Measurements from ENCODE around the gene TBL3. TPM values are rescaled to one million over a fixed set of nuclear protein-coding genes. Genes with fewer than 3 reads are reported as not detected.

Gene TBL3
- total RNA-seq, 6 experiments from 2014 or later: 15.8 to 42.4 (median 18.1) TPM

DNA sequence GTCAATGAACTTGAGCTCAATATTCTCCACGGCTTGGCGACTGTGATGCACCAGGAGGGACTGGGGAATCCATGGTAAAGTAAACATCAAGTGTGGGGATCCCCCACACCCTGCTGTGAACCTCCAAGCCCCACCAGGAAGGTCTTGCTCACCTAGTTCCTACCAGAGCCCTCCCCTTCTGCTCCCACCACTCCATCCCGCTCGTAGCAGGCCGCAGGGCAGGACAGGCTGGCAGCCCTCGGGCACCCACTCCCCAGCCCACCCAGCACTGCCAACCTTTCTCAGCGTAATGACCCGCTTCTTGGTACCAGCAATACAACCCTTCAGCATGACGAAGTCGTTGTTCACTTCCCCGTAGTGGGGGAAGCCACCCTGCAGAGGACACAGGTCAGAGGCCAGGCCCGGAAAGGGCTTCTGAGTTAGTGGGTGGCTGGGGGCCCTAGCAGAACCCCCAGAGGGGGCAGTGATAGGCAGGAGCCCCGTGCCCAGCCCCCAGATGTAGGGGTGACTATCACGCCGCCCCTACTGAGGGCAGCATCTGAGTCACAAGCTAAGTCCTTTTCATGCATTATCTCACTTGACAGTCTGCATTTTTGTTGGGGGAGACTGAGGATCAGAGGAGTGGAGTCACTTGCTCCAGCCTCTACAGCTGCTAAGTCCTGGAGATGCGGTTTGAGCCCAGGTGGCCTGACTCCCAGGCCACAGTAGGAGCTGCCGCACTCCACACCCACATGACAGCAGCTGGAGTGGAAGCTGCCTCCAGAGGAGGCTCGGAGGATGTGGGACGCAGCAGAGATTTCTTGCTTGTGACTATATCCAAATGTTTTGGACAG is 26.1 kb upstream of the TBL3 start:
- intact Hi-C loops (cut with DNase I): no loop called here
- no peaks in the 10 kb centered on the region for H3K9me3 ChIP-seq
- peaks cover 0 to under 1% (median 0%) of the 10 kb centered on the region in 4 donors for H3K36me3 ChIP-seq
- peak in 1 of 3 donors; percentile 50 for DNase-seq
- TF ChIP-seq, protein P1, sequence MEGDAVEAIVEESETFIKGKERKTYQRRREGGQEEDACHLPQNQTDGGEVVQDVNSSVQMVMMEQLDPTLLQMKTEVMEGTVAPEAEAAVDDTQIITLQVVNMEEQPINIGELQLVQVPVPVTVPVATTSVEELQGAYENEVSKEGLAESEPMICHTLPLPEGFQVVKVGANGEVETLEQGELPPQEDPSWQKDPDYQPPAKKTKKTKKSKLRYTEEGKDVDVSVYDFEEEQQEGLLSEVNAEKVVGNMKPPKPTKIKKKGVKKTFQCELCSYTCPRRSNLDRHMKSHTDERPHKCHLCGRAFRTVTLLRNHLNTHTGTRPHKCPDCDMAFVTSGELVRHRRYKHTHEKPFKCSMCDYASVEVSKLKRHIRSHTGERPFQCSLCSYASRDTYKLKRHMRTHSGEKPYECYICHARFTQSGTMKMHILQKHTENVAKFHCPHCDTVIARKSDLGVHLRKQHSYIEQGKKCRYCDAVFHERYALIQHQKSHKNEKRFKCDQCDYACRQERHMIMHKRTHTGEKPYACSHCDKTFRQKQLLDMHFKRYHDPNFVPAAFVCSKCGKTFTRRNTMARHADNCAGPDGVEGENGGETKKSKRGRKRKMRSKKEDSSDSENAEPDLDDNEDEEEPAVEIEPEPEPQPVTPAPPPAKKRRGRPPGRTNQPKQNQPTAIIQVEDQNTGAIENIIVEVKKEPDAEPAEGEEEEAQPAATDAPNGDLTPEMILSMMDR (IDR thresholded peaks at IDR 0.05): no peak
- TF ChIP-seq POLR2A (IDR thresholded peaks at IDR 0.05): no peak
- H3K4me1 ChIP-seq: peaks cover 0 to 16% (median under 1%) of the 10 kb centered on the region in 4 donors
- H3K4me3 ChIP-seq: no peak overlapping the region
- H3K27me3 ChIP-seq: no peaks in the 10 kb centered on the region
- 89% methylated on average over 9 of the region's 19 CpGs for WGBS (ENCODE audit: insufficient coverage, low coverage, low lambda C conversion rate, missing lambda C conversion rate)
- no peak overlapping the region for H3K27ac ChIP-seq
- no peak for ATAC-seq

DNA sequence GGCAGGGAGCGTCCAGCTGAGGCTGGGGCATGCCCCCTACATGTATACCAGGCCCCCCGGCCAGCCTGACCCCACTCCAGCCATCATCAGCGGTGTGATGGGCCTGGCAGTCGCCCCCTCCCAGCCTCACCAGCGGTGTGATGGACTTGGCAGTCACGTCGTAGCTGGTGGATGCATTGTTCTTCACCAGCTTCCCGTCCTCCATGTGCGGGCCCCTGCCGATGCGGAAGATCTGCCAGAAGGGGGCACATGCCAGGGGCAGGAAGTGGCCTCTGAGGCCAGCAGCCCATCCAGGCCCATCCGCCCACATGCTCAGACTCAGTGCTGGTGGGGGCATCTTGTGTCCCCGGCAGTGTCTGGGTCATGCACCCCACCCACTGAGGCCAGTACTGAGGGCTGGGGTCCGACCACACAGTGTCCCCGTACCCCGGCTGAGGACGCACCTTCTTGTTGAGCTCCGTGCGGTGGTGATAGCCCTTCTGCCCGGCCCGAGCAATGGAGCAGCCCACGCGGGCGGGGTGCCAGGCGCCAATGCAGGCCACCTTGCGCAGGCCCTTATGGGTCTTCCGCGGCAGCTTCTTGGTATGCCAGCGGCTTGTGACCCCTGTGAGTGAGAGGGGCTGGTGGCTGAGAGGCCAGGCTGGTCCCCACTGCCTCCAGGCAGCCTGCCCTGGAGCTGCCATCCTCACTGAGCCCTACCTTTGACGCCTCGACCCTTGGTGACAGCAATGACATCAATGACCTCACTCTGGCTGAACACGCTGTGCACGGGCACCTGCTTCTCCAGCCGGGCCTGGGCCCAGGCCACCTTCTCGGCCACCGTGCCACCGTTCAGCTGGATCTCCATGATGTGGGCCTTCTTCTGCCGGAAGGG is 25.1 kb upstream of the TBL3 start:
- ATAC-seq (no peak), DNase-seq (peak in 1 of 3 donors; percentile 50)
- no peak overlapping the region for H3K4me3 ChIP-seq
- intact Hi-C loops (cut with DNase I): no loop called here
- WGBS (ENCODE audit: insufficient coverage, low coverage, low lambda C conversion rate, missing lambda C conversion rate): 100% methylated on average over 1 of the region's 38 CpGs
- TF ChIP-seq, protein P1 (IDR thresholded peaks at IDR 0.05): no peak
- TF ChIP-seq POLR2A (IDR thresholded peaks at IDR 0.05): no peak
- H3K27ac ChIP-seq: no peak overlapping the region
- peaks cover 0 to 8% (median 0%) of the 10 kb centered on the region in 4 donors for H3K4me1 ChIP-seq
- H3K9me3 ChIP-seq: no peaks in the 10 kb centered on the region
- no peaks in the 10 kb centered on the region for H3K36me3 ChIP-seq
- no peaks in the 10 kb centered on the region for H3K27me3 ChIP-seq

DNA sequence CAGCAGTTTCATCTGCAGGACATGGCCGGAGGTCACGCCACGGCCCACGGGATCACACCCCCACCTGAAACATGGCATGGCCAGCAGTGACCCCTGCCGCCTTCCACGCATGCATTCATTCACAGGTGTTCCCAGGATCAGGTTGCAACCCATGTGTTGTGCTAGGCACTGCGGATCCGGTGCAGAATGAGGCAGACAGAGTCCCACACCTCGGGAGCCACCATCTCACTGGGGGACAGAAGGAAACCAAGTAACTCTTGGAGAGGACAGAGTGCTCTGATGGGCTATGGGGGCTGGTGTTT is 24.5 kb upstream of the TBL3 start:
- Histone ChIP-seq H3K9me3 (no peaks in the 10 kb centered on the region), H3K27ac (no peak overlapping the region), H3K27me3 (no peaks in the 10 kb centered on the region), H3K36me3 (no peaks in the 10 kb centered on the region), H3K4me1 (peaks cover 0 to 6% (median 0%) of the 10 kb centered on the region in 4 donors), H3K4me3 (no peak overlapping the region)
- ATAC-seq (no peak), DNase-seq (no peak)
- TF ChIP-seq, protein P1 (IDR thresholded peaks at IDR 0.05): no peak
- no peak for TF ChIP-seq POLR2A (IDR thresholded peaks at IDR 0.05)
- intact Hi-C loops (cut with DNase I): no loop called here
- WGBS (ENCODE audit: insufficient coverage, low coverage, low lambda C conversion rate, missing lambda C conversion rate): 60% methylated on average over 1 of the region's 9 CpGs

DNA sequence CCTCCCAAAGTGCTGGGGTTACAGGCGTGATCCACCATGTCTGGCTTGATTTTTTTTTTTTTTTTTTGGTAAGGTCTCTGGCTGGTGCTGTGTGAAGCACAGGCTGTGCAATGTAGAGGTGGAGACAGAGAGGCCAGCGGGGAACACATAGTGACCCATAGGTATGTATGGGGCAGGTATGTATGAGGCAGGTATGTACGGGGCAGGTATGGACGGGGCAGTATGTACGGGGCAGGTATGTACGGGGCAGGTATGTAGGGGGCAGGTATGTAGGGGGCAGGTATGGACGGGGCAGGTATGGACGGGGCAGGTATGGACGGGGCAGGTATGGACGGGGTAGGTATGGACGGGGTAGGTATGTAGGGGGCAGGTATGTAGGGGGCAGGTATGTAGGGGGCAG is 22.3 kb upstream of the TBL3 start:
- Histone ChIP-seq H3K36me3 (no peaks in the 10 kb centered on the region), H3K27me3 (no peaks in the 10 kb centered on the region), H3K27ac (no peak overlapping the region), H3K4me3 (no peak overlapping the region), H3K9me3 (no peaks in the 10 kb centered on the region), H3K4me1 (no peaks in the 10 kb centered on the region)
- ATAC-seq (no peak), DNase-seq (no peak)
- WGBS (ENCODE audit: insufficient coverage, low coverage, low lambda C conversion rate, missing lambda C conversion rate): 86% methylated on average over 10 of the region's 11 CpGs
- TF ChIP-seq, protein P1 (IDR thresholded peaks at IDR 0.05): no peak
- TF ChIP-seq POLR2A (IDR thresholded peaks at IDR 0.05): no peak
- intact Hi-C loops (cut with DNase I): no loop called here

Data from right lobe of liver (tissue), 6 donors.